T-helper 2 cell treated with Interferon-gamma antibody and Interleukin-4, amounts not matched to agents 5 μg/mL and 100 μg/mL, for 36 hours (primary cell): ENCODE measurements around the gene HCFC1.
"Not testable (repeated sequence)": the region's sequence is repeated elsewhere in the genome, so short reads cannot be mapped to it uniquely, and the experiment has no call there.

Experiments used
- DNase-seq: peaks from one replicate; pipeline ENCODE4 v3.0.0; 2021; ENCODE audit warnings: low spot score
- H3K27ac Mint-ChIP-seq: one replicate; pipeline ENCODE4 v1.8.0; 2021; ENCODE audit warnings: mild to moderate bottlenecking, mixed read lengths
- H3K27me3 Mint-ChIP-seq: one replicate; pipeline ENCODE4 v1.8.0; 2021; ENCODE audit warnings: low read depth, mixed read lengths
- H3K36me3 Mint-ChIP-seq: one replicate; pipeline ENCODE4 v1.8.0; 2021; ENCODE audit warnings: low read depth, mixed read lengths
- H3K4me1 Mint-ChIP-seq: one replicate; pipeline ENCODE4 v1.8.0; 2021; ENCODE audit warnings: low read depth, mixed read lengths
- H3K4me3 Mint-ChIP-seq: one replicate; pipeline ENCODE4 v1.8.0; 2022; ENCODE audit warnings: mild to moderate bottlenecking, moderate library complexity, mixed read lengths
- H3K9me3 Mint-ChIP-seq: one replicate; pipeline ENCODE4 v1.8.0; 2021; ENCODE audit warnings: mixed read lengths

Gene HCFC1

DNA sequence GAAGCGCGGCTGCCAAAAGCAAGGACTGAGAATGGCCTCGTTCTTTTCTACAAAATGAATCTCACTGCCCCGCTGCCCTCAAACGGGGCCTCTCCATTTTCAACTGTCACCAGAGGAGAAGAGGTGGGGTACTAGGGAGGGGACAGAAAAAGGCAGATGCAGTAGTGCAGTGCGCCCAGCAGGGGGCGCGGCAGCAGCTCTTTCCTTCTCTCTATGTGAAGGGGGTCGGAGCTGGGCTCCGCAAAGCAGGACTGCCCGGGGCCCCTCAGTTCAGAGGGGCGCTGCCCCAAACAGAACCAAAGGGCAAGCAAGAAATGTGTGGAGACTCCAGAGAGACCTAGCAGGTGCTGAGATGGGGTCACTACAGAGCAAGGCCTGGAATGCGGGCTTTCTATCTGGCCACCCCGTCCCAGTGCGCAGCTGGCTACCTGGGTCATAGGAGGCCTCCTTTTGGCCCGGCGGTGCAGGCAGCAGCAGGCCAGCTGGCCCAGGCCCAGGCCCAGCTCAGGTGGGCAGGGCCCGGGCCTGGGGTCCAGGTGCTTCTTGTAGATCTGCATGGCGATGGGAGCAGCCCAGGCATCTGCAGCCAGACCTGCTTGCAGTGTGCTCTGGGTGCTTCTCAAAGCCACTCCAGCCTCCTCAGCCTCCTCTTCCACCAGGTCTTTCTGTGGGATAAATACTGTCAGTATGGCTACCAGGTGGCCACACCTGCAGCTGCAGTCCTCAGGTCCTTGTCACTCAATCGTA is 42.2 kb upstream of the HCFC1 start:
- peak overlapping the region; percentile 31 for H3K27ac Mint-ChIP-seq
- no peak overlapping the region for H3K4me3 Mint-ChIP-seq
- H3K9me3 Mint-ChIP-seq = no peaks in the 10 kb centered on the region
- H3K27me3 Mint-ChIP-seq = no peaks in the 10 kb centered on the region
- H3K36me3 Mint-ChIP-seq = peaks cover 16% of the 10 kb centered on the region
- DNase-seq = peak; percentile 11
- H3K4me1 Mint-ChIP-seq = peaks cover 4% of the 10 kb centered on the region

DNA sequence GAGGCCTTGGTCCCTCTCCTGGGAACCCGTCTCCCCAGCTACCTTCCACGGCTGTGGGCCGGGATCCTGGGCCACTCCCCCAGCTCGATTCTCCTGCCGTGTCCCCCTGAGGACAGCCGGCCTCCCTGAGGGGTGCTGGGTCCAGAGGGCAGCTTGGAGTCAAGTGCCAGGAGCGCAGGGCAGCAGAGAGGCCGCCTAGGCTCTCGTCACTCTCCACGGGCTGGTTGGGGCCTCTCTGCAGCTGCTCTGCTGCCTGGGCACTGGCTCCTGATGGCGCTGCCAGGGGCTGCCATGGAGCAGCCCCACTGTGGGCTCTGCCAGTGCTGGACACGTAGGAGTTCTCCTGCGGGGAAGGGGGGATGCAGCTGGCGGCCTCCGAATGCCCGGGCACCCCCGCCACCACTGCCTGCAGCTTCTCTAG is 41.4 kb upstream of the HCFC1 start:
- no peak overlapping the region for H3K27ac Mint-ChIP-seq
- no peaks in the 10 kb centered on the region for H3K27me3 Mint-ChIP-seq
- peaks cover 4% of the 10 kb centered on the region for H3K4me1 Mint-ChIP-seq
- no peak overlapping the region for H3K4me3 Mint-ChIP-seq
- peaks cover 18% of the 10 kb centered on the region for H3K36me3 Mint-ChIP-seq
- H3K9me3 Mint-ChIP-seq = no peaks in the 10 kb centered on the region
- no peak for DNase-seq

DNA sequence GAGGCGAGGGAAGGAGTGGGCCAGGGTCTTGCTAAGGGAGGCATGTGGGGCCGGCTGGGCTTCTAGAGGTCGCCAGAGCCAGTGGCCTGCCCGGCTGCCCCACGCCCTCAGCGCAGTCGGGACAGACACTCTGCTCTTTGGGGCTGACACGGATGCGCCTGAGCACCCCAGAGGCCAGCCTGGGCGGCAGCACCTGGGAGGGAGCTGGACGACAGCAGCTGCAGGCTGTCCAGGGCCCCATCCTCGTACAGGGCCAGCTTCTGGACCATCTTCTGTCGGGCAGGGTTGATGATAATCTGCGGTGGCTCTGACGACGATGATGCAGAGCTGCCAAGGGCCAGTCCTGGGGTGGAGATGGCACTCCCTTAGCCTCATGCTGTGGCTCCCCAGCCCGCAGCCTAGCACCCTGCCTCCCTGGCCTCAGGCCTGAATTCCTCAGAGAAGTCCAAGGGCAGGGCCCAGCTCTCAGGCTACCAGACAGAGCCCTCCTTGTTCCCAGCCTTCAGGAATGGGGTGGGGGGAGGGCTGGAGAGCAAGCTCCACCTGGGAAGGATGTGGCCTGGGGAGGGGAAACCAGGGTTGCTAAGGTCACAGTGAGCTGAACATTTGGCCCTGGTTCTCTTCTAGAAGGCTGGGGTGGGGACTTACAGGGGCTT is 40.8 kb upstream of the HCFC1 start:
- no peaks in the 10 kb centered on the region for H3K9me3 Mint-ChIP-seq
- no peak overlapping the region for H3K27ac Mint-ChIP-seq
- no peaks in the 10 kb centered on the region for H3K27me3 Mint-ChIP-seq
- no peak overlapping the region for H3K4me3 Mint-ChIP-seq
- peaks cover 23% of the 10 kb centered on the region for H3K36me3 Mint-ChIP-seq
- no peak for DNase-seq
- peaks cover 4% of the 10 kb centered on the region for H3K4me1 Mint-ChIP-seq

DNA sequence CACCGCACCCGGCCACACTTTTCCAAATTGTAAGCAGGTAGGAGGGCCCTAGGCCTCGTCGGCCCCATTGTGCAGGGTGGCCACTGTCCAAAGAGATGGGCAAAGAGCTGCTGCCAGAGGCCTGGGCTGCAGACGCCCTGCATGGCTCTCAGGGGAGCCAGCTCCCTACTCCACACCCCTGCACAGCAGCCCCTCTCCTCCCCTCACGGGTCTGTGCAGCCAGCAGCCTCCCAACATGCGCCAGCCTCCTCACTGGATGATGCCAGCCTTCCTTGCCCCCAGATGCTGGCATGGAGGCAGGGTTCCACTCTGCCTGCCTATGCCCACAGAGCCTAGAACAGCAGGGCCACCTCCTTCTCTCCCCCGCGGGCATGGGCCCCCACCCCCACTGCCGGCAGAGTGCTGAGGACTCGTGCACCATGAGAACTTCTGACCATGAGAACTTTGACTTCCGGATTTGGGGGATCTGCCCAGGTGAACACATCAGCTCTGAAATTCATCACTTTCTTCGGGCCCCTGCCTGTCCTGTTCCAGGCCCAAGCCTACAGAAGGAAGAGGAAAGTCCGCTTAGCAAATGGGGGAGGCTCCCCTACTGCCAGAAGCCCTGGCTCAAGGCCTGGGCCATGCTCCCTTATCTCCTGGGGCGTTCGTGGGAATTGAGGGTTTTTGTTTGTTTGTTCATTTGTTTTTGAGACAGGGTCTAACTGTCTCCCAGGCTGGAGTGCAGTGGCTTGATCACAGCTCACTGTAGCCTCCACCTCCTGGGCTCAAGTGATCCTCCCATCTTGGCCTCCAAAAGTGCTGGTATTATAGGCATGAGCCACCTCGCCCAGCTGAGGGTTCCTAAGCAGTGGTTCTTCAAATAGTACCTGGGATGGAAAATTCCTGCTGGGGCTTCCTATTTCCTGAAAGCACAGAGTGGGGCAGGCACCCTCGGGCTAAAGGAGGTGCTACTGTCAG is 40.0 kb upstream of the HCFC1 start:
- Mint-ChIP-seq H3K4me3 (no peak overlapping the region), H3K4me1 (peaks cover 4% of the 10 kb centered on the region), H3K9me3 (no peaks in the 10 kb centered on the region), H3K27me3 (no peaks in the 10 kb centered on the region), H3K36me3 (peaks cover 23% of the 10 kb centered on the region), H3K27ac (no peak overlapping the region)
- no peak for DNase-seq

DNA sequence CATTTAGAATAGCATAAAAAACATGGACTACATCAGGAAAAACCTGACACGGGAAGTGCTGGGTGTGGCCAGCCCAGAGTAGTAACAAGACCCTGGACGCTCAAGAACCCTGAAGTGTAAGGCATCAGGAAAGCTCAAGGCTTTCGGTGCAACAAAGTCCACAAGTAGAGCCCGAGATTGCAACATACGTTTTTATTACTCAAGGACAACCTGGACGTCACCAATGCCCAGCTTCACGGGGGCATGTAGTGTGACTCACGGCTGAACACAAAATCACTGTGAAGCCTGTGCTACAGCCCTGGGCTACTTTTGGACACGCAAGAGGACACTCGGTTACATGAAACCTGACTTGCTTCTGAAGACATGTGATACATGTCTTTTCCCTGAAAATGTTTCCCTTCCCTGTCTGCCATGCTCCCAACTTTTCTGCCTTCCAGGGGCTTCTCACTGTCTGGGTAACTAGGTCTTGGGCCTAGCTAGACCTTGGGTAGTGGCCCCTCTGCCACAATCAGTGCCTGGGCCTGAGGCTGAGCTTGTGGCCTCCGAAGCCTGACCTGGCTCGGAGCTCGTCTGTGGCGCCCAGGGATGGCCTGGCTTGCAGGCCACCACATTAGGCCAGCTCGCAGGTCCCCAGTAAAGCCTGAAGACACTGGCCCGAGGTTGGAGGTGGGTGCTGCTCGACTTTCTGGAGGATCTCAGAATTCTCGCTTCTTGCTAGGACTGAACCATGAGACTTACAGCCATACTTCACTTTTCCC is 38.9 kb upstream of the HCFC1 start:
- H3K9me3 Mint-ChIP-seq = no peaks in the 10 kb centered on the region
- H3K36me3 Mint-ChIP-seq = peaks cover 26% of the 10 kb centered on the region
- DNase-seq = no peak
- H3K27ac Mint-ChIP-seq = no peak overlapping the region
- no peaks in the 10 kb centered on the region for H3K27me3 Mint-ChIP-seq
- H3K4me1 Mint-ChIP-seq = peaks cover 4% of the 10 kb centered on the region
- no peak overlapping the region for H3K4me3 Mint-ChIP-seq

DNA sequence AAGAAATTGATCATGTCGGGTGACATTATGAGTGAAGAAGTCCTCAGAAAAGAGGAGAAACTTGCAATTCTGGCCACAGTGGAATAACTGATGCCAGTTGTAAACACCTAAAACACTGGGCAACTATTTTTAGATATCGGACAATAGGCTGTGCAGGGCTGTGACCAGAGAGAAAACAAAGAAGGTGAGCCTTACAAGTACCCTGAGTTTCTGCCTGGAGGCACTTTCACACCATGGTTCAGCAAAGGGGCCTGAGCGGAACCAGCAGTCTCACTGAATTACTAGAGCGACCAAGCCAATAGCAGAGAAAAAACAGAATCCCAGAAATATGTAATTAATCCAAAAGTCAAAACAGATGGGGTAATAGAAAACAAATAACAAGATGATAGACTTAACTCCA is 36.9 kb upstream of the HCFC1 start:
- Mint-ChIP-seq H3K4me1 (peaks cover 3% of the 10 kb centered on the region), H3K9me3 (no peaks in the 10 kb centered on the region), H3K36me3 (peaks cover 23% of the 10 kb centered on the region), H3K27ac (no peak overlapping the region), H3K27me3 (no peaks in the 10 kb centered on the region), H3K4me3 (no peak overlapping the region)
- DNase-seq = no peak

DNA sequence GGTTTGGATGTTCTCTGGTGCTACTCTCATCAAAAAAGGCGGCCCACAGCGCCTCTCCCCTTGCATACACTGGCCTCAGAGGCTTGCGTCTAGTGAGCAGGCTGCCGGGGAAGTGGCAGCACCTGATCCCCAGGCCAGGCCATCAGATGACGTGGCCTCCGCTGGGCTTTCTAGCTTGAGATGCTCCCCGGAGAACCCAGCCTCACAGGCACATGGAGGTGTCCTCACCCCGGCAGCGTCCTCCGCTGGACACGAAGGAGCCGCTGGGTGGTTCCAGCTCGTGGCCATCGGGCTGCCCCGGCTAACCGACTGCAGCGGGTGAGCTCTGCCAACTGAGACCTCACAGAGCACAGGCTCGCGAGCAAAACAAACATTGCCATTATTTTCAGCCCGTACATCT is 35.3 kb upstream of the HCFC1 start:
- H3K9me3 Mint-ChIP-seq = no peaks in the 10 kb centered on the region
- no peak for DNase-seq
- H3K27me3 Mint-ChIP-seq = no peaks in the 10 kb centered on the region
- H3K27ac Mint-ChIP-seq = no peak overlapping the region
- H3K4me1 Mint-ChIP-seq = peaks cover 6% of the 10 kb centered on the region
- H3K4me3 Mint-ChIP-seq = no peak overlapping the region
- peaks cover 24% of the 10 kb centered on the region for H3K36me3 Mint-ChIP-seq

DNA sequence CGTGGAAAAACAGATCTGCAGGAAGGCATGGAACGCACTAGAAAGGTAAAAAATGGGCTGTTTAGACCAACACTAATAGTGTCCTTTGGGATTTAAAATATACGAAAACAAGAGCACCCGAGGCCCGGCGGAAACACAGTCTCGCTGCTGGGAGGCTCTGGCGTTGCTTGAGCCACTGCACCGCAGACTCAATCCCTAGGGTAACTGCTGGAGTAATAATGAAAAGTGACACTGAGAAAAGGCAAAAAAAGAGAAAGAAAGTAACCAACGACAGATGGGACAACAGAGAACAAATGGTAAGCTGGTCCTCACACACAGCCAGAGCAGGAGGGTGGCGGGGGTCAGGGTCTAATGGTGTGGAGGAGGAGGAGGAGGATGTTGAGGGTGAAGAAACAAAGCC is 32.7 kb upstream of the HCFC1 start:
- H3K4me3 Mint-ChIP-seq = no peak overlapping the region

DNA sequence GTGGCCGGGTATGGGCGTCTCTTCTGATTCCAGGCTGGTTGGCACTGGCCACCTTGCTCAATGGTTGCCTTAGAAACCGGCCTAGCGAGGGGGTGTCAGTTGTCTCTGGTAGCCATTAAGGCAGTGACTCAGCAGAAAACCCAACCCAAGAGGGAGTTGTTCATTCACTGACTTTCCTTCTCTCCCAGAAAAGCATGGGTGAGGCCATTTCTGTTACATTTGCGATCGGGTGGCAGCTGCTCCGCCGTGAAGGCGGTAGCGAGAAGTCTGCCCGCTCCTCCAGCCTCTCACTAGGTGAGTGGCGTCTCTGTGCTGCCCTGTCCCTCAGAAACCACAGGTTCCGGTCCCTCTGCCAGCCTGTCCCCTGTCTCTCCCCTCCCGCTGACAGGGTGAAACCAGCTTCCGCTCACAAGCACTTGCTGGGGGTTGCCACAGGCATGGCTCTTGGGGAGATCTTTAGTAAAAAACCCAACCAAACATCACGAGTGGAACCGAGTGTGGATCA is 30.6 kb upstream of the HCFC1 start:
- peak overlapping the region; percentile 87 for H3K27ac Mint-ChIP-seq
- peak; percentile 23 for DNase-seq
- peak overlapping the region; percentile 61 for H3K4me3 Mint-ChIP-seq
- H3K9me3 Mint-ChIP-seq = no peaks in the 10 kb centered on the region
- H3K27me3 Mint-ChIP-seq = no peaks in the 10 kb centered on the region
- peaks cover 11% of the 10 kb centered on the region for H3K4me1 Mint-ChIP-seq
- H3K36me3 Mint-ChIP-seq = peaks cover 14% of the 10 kb centered on the region

More for the DNA sequence above, 32.7 kb upstream of the HCFC1 start:
- Mint-ChIP-seq H3K27ac (no peak overlapping the region), H3K36me3 (peaks cover 24% of the 10 kb centered on the region), H3K9me3 (no peaks in the 10 kb centered on the region), H3K4me1 (peaks cover 11% of the 10 kb centered on the region), H3K27me3 (no peaks in the 10 kb centered on the region)
- DNase-seq = no peak

DNA sequence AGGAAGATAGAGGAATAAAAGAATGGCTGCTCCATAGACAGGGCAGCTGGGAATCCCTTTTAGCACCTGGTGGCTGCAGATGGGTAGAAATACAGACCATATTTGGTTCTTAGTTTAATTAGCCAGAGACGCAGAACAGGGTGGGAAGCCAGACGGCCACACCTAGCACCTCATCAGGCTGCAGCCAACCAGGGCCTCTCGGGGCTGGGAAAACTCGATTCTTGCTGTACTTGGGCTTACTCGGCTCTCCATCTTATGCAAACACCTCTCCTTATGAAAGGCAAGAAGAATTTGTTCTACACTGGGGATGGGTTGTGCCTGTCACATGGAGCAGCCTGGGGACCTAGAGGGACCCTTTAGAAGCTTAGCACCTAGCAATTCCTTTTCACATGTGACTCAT is 28.4 kb upstream of the HCFC1 start:
- Mint-ChIP-seq H3K9me3 (no peaks in the 10 kb centered on the region), H3K36me3 (peaks cover 6% of the 10 kb centered on the region), H3K27me3 (no peaks in the 10 kb centered on the region), H3K4me3 (no peak overlapping the region), H3K4me1 (peaks cover 11% of the 10 kb centered on the region), H3K27ac (no peak overlapping the region)
- DNase-seq = no peak

DNA sequence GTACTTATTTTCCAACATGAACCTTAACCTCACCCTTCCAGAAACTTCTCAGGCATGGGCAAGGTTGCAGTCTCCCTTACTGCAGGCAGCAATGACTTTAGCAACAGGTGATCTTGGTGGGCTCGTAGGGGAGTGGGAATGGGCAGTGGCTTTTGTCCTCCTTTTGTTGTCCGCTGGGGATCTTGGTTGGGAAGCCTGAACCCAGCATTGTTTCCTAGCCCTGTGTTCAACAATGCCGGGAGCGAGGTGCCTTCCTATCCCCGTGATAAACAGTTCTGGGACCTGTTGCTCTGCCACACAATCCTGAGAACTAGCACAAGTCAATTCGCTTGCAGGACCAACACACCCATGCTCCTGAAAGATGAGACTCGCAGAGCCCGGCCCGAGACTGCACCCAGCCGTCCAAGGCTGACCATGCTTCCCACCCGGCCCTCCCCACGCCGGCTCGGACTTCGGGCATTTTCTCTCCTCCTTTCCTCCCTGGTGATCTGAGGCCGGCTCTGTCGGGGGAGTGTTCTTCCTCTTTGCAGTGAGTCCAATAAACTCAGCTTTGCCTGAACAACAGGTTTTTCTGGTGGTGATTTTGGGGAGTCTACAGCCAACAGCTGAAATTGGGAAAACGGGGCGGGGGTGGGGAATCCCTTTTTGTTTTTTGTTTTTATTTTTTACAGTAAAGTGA is 27.9 kb upstream of the HCFC1 start:
- Mint-ChIP-seq H3K9me3 (no peaks in the 10 kb centered on the region), H3K27me3 (no peaks in the 10 kb centered on the region), H3K4me3 (no peak overlapping the region), H3K4me1 (peaks cover 10% of the 10 kb centered on the region), H3K36me3 (peaks cover 6% of the 10 kb centered on the region), H3K27ac (no peak overlapping the region)
- no peak for DNase-seq

DNA sequence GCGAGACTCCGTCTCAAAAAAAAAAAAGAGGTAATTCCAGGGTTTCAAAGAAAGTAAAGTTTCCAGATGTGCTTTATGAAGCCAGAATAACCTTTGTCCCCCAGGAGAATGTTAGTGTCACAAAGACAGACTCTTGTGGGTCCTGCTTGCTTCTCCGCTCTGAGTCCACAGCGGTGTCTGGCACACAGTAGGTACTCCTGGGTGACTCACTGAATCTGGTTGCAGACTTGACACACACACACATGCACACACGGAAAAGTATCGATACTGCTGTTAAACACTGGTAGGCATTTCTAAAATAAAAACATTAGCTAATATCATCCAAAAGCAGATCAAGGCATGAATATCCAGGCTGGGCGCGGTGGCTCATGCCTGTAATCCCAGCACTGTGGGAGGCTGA is 23.9 kb upstream of the HCFC1 start:
- Mint-ChIP-seq H3K4me1 (no peaks in the 10 kb centered on the region), H3K27ac (no peak overlapping the region), H3K4me3 (no peak overlapping the region), H3K9me3 (no peaks in the 10 kb centered on the region), H3K36me3 (no peaks in the 10 kb centered on the region), H3K27me3 (no peaks in the 10 kb centered on the region)
- no peak for DNase-seq

DNA sequence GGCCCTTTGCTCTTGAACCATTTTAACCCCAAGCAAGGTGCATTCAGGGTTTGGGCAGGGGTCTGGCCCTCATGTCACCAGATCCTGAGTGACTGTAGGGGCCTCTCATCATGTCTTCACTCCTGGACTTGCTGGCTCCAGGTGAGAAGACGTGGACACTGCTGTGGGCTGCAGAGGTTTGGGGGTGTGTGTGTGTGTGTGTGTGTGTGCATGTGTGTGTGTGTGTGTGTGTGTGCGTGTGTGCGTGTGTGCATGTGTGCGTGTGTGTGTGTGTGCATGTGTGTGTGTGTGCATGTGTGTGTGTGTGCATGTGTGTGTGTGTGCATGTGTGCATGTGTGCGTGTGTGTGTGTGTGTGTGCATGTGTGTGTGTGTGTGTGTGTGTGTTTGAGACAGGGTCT is 22.8 kb upstream of the HCFC1 start:
- not testable (repeated sequence) for H3K4me3 Mint-ChIP-seq, H3K36me3 Mint-ChIP-seq, H3K27ac Mint-ChIP-seq, H3K9me3 Mint-ChIP-seq, H3K4me1 Mint-ChIP-seq, DNase-seq, H3K27me3 Mint-ChIP-seq
